ENCODE measurements around the gene FAM131C.
"Not testable (repeated sequence)": the region's sequence is repeated elsewhere in the genome, so short reads cannot be mapped to it uniquely, and the experiment has no call there.

GRCh38 chr1:16020878-16021277 lies 52.6 kb downstream of the FAM131C start:
- TF ChIP-seq REST (IDR thresholded peaks at IDR 0.05; ENCODE audit: borderline replicate concordance); CTCF (IDR thresholded peaks at IDR 0.05; ENCODE audit: poor library complexity, severe bottlenecking); EP300 (conservative IDR thresholded peaks at IDR 0.05; ENCODE audit: poor library complexity, severe bottlenecking); RAD21 (conservative IDR thresholded peaks at IDR 0.05); EZH2 (IDR thresholded peaks at IDR 0.05; ENCODE audit: borderline replicate concordance, insufficient read depth, low read length, poor library complexity, severe bottlenecking); POLR2AphosphoS5 (IDR thresholded peaks at IDR 0.05); SMC3 (conservative IDR thresholded peaks at IDR 0.05; ENCODE audit: poor library complexity); MXI1 (conservative IDR thresholded peaks at IDR 0.05; ENCODE audit: poor library complexity, severe bottlenecking): not testable (repeated sequence)

All from neural cell (in vitro differentiated cells).